ENCODE data around the gene GNB1L. TPM values are rescaled to one million over a fixed set of nuclear protein-coding genes. Genes with fewer than 3 reads are reported as not detected.

Gene GNB1L
- total RNA-seq (10 to 100 TPM in 2 of 5 experiments, 1 to 10 TPM in 3; 4.2 to 14.1 (median 9.5) TPM), polyA plus RNA-seq (10 to 100 TPM; 12.1 to 20.8 TPM), total RNA-seq (5.5 reads per million, percentile 25 among the genes with 10 or more reads in this experiment)

- peak; percentile 91 to 97 (median 94) for DNase-seq
- peaks cover 19 to 21% of the 10 kb centered on the region in 2 donors for H3K4me1 ChIP-seq (ENCODE audit: control insufficient read depth in 2 of 2, insufficient read depth in 2 of 2, low read length in 2 of 2)
- ChIA-PET CTCF (interaction anchor here (1.0 to 1.7 kb wide), 5 partner anchors 31 to 55 kb away, joined by 3 to 9 read pairs (median 6); no protein-coding TSS in a partner anchor), POLR2A (interaction anchor here (0.6 to 3.8 kb wide), 14 partner anchors 10 to 352 kb away, joined by 3 to 154 read pairs (median 4); no protein-coding TSS in a partner anchor)
- Mint-ChIP-seq H3K27me3 (no peaks in the 10 kb centered on the region), H3K36me3 (peaks cover 0 to 14% (median 0%) of the 10 kb centered on the region in 5 donors), H3K27ac (peak within 1 kb of the TSS; percentile 90 to 96 (median 93)), H3K4me1 (peaks cover 38 to 78% (median 65%) of the 10 kb centered on the region in 7 donors), H3K4me3 (peak within 1 kb of the TSS; percentile 94 to 99 (median 96)), H3K9me3 (no peaks in the 10 kb centered on the region)
- H3K27ac ChIP-seq (ENCODE audit: low read depth, low read length), result peak within 1 kb of the TSS; percentile 87
- peak within 1 kb of the TSS; percentile 64 for H3K4me3 ChIP-seq (ENCODE audit: low read length)
- H3K36me3 ChIP-seq (ENCODE audit: control insufficient read depth in 2 of 3, insufficient read depth in 3 of 3, low read length in 3 of 3), result peaks cover 0 to 34% (median 0%) of the 10 kb centered on the region in 3 experiments
- H3K9me3 ChIP-seq (ENCODE audit: control insufficient read depth in 2 of 3, low read length in 3 of 3), result no peaks in the 10 kb centered on the region
- intact Hi-C loops (cut with micrococcal nuclease), result loop anchor here (1.0 to 10.0 kb wide), 7 partner anchors 11 to 1060 kb away; partner anchors contain the start of genes ARVCF (in 1 of the 2), CRKL (in 1 of the 2) and TRMT2A (in 1 of the 2)
- ATAC-seq, result peak; percentile 97
- H3K27me3 ChIP-seq (ENCODE audit: control insufficient read depth in 2 of 2, insufficient read depth in 2 of 2, low read length in 2 of 2), result no peaks in the 10 kb centered on the region
Observed at GRCh38 chr22:19854778-19855503, at the start of gene GNB1L, which contains the start of gene RTL10. TSS of gene GNB1L (minus strand) at chr22:19854874. CDS start at chr22:19821355, 33,519 bp downstream. TSS of gene RTL10 (minus strand) at chr22:19854874. CDS start at chr22:19852261, 2,613 bp downstream.

GRCh38 chr22:19904174-19904856, 49.6 kb upstream of the GNB1L start:
- Histone ChIP-seq H3K9me3 (ENCODE audit: control insufficient read depth in 2 of 3, low read length in 3 of 3) (no peaks in the 10 kb centered on the region), H3K36me3 (ENCODE audit: control insufficient read depth in 2 of 3, insufficient read depth in 3 of 3, low read length in 3 of 3) (peaks cover 0 to 5% (median 0%) of the 10 kb centered on the region in 3 experiments), H3K27me3 (ENCODE audit: control insufficient read depth in 2 of 2, insufficient read depth in 2 of 2, low read length in 2 of 2) (no peaks in the 10 kb centered on the region), H3K4me1 (ENCODE audit: control insufficient read depth in 2 of 2, insufficient read depth in 2 of 2, low read length in 2 of 2) (peaks cover 0 to 2% of the 10 kb centered on the region in 2 donors), H3K4me3 (ENCODE audit: low read length) (no peak overlapping the region), H3K27ac (ENCODE audit: low read depth, low read length) (no peak overlapping the region)
- DNase-seq (no peak), ATAC-seq (no peak)
- H3K27me3 Mint-ChIP-seq, result no peaks in the 10 kb centered on the region
- ChIA-PET CTCF (interaction anchor here (0.7 to 1.0 kb wide), 2 partner anchors 8 to 171 kb away, joined by 3 read pairs; no protein-coding TSS in a partner anchor), POLR2A (interaction anchor here (0.8 to 1.5 kb wide), 3 partner anchors 12 to 49 kb away, joined by 3 to 4 read pairs (median 3); no protein-coding TSS in a partner anchor)
- no peak overlapping the region for H3K4me3 Mint-ChIP-seq
- peaks cover 0 to 23% (median 3%) of the 10 kb centered on the region in 5 donors for H3K36me3 Mint-ChIP-seq
- H3K9me3 Mint-ChIP-seq, result no peaks in the 10 kb centered on the region
- intact Hi-C loops (cut with micrococcal nuclease), result no loop called here
- H3K4me1 Mint-ChIP-seq, result peaks cover 0 to 10% (median 6%) of the 10 kb centered on the region in 7 donors
- no peak overlapping the region for H3K27ac Mint-ChIP-seq

GRCh38 chr22:19903513-19903912, 48.8 kb upstream of the GNB1L start:
- Histone ChIP-seq H3K27me3 (ENCODE audit: control insufficient read depth in 2 of 2, insufficient read depth in 2 of 2, low read length in 2 of 2) (no peaks in the 10 kb centered on the region), H3K36me3 (ENCODE audit: control insufficient read depth in 2 of 3, insufficient read depth in 3 of 3, low read length in 3 of 3) (peaks cover 0 to 13% (median 0%) of the 10 kb centered on the region in 3 experiments), H3K27ac (ENCODE audit: low read depth, low read length) (no peak overlapping the region), H3K4me1 (ENCODE audit: control insufficient read depth in 2 of 2, insufficient read depth in 2 of 2, low read length in 2 of 2) (no peaks in the 10 kb centered on the region), H3K4me3 (ENCODE audit: low read length) (no peak overlapping the region), H3K9me3 (ENCODE audit: control insufficient read depth in 2 of 3, low read length in 3 of 3) (no peaks in the 10 kb centered on the region)
- ATAC-seq (no peak), DNase-seq (no peak)
- Mint-ChIP-seq H3K9me3 (no peaks in the 10 kb centered on the region), H3K27ac (no peak overlapping the region), H3K36me3 (peaks cover 0 to 30% (median 3%) of the 10 kb centered on the region in 5 donors), H3K27me3 (no peaks in the 10 kb centered on the region), H3K4me3 (no peak overlapping the region), H3K4me1 (peaks cover 0 to 10% (median 3%) of the 10 kb centered on the region in 7 donors)
- ChIA-PET CTCF (no interaction called here), POLR2A (interaction anchor here (1.1 kb wide), 1 partner anchor 48 kb away, joined by 3 read pairs; no protein-coding TSS in a partner anchor)
- intact Hi-C loops (cut with micrococcal nuclease), result no loop called here

- H3K27me3 ChIP-seq (ENCODE audit: control insufficient read depth in 2 of 2, insufficient read depth in 2 of 2, low read length in 2 of 2), result no peaks in the 10 kb centered on the region
- peaks cover 0 to 10% (median 0%) of the 10 kb centered on the region in 3 experiments for H3K36me3 ChIP-seq (ENCODE audit: control insufficient read depth in 2 of 3, insufficient read depth in 3 of 3, low read length in 3 of 3)
- H3K4me1 ChIP-seq (ENCODE audit: control insufficient read depth in 2 of 2, insufficient read depth in 2 of 2, low read length in 2 of 2), result no peaks in the 10 kb centered on the region
- no peaks in the 10 kb centered on the region for H3K9me3 Mint-ChIP-seq
- H3K36me3 Mint-ChIP-seq, result peaks cover 0 to 30% (median 3%) of the 10 kb centered on the region in 5 donors
- intact Hi-C loops (cut with micrococcal nuclease), result no loop called here
- ATAC-seq (no peak), DNase-seq (no peak)
- H3K27ac Mint-ChIP-seq, result no peak overlapping the region
- no peak overlapping the region for H3K27ac ChIP-seq (ENCODE audit: low read depth, low read length)
- H3K27me3 Mint-ChIP-seq, result no peaks in the 10 kb centered on the region
- H3K9me3 ChIP-seq (ENCODE audit: control insufficient read depth in 2 of 3, low read length in 3 of 3), result no peaks in the 10 kb centered on the region
- H3K4me1 Mint-ChIP-seq, result peaks cover 0 to 10% (median 3%) of the 10 kb centered on the region in 7 donors
- no peak overlapping the region for H3K4me3 ChIP-seq (ENCODE audit: low read length)
- no peak overlapping the region for H3K4me3 Mint-ChIP-seq
- ChIA-PET POLR2A (interaction anchor here (1.5 kb wide), 1 partner anchor 11 kb away, joined by 6 read pairs; no protein-coding TSS in a partner anchor), CTCF (no interaction called here)
Observed at GRCh38 chr22:19903031-19903430, 48.4 kb upstream of the GNB1L start.

- H3K4me1 ChIP-seq (ENCODE audit: control insufficient read depth in 2 of 2, insufficient read depth in 2 of 2, low read length in 2 of 2), result peaks cover 0 to 3% of the 10 kb centered on the region in 2 donors
- Mint-ChIP-seq H3K36me3 (peaks cover 0 to 28% (median 3%) of the 10 kb centered on the region in 5 donors), H3K4me3 (no peak overlapping the region), H3K27ac (peak overlapping the region in 1 of 9 donors; percentile 12), H3K9me3 (no peaks in the 10 kb centered on the region), H3K27me3 (no peaks in the 10 kb centered on the region), H3K4me1 (peaks cover 0 to 12% (median 6%) of the 10 kb centered on the region in 7 donors)
- ATAC-seq, result no peak
- H3K27me3 ChIP-seq (ENCODE audit: control insufficient read depth in 2 of 2, insufficient read depth in 2 of 2, low read length in 2 of 2), result no peaks in the 10 kb centered on the region
- H3K36me3 ChIP-seq (ENCODE audit: control insufficient read depth in 2 of 3, insufficient read depth in 3 of 3, low read length in 3 of 3), result peaks cover 0 to 9% (median 2%) of the 10 kb centered on the region in 3 experiments
- no peak overlapping the region for H3K27ac ChIP-seq (ENCODE audit: low read depth, low read length)
- POLR2A ChIA-PET, result interaction anchor here (0.6 to 1.5 kb wide), 3 partner anchors 10 to 233 kb away, joined by 3 to 6 read pairs (median 4); no protein-coding TSS in a partner anchor
- no peak for DNase-seq
- intact Hi-C loops (cut with micrococcal nuclease), result no loop called here
- H3K9me3 ChIP-seq (ENCODE audit: control insufficient read depth in 2 of 3, low read length in 3 of 3), result no peaks in the 10 kb centered on the region
- no peak overlapping the region for H3K4me3 ChIP-seq (ENCODE audit: low read length)
- CTCF ChIA-PET, result interaction anchor here (1.8 kb wide), 1 partner anchor 172 kb away, joined by 7 read pairs; no protein-coding TSS in a partner anchor
Observed at GRCh38 chr22:19902245-19902715, 47.6 kb upstream of the GNB1L start.
